Measurements from ENCODE around the gene TMEM164.

DNA sequence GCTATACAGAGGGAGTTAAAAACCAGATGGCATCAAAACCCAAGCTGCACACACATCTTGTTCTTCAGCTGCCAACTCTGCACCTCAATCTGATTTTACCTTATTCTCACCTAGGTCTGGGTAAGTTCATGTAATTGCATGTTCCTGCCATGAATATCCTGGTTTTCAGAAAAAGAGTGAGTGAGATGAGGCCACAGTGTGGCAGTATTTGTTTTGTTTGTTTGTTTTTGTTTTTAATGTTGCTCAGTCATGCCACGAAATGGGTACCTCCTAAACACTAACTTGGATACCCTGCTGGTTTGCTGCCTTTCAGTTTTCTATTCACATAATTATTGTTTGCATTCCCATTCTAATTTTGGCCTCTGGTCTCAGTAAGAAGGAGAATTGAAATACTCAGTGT lies 22.5 kb downstream of the TMEM164 start:
- TF ChIP-seq, protein P1, sequence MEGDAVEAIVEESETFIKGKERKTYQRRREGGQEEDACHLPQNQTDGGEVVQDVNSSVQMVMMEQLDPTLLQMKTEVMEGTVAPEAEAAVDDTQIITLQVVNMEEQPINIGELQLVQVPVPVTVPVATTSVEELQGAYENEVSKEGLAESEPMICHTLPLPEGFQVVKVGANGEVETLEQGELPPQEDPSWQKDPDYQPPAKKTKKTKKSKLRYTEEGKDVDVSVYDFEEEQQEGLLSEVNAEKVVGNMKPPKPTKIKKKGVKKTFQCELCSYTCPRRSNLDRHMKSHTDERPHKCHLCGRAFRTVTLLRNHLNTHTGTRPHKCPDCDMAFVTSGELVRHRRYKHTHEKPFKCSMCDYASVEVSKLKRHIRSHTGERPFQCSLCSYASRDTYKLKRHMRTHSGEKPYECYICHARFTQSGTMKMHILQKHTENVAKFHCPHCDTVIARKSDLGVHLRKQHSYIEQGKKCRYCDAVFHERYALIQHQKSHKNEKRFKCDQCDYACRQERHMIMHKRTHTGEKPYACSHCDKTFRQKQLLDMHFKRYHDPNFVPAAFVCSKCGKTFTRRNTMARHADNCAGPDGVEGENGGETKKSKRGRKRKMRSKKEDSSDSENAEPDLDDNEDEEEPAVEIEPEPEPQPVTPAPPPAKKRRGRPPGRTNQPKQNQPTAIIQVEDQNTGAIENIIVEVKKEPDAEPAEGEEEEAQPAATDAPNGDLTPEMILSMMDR (IDR thresholded peaks at IDR 0.05) = no peak
- no peak for TF ChIP-seq POLR2A (IDR thresholded peaks at IDR 0.05)

Data from heart left ventricle (tissue), 13 donors.